Stimulated activated naive CD8-positive, alpha-beta T cell treated with anti-CD3 and anti-CD28 coated beads, Interleukin-15, Interleukin-2, amounts not matched to agents 100 ng/mL and 50 ng/mL, for 24 hours (primary cell): ENCODE measurements around the gene MSI2.
A peak's percentile ranks its signal among the peaks of the same experiment; 100 is the strongest.

Experiments used
- H3K27ac Mint-ChIP-seq: one replicate; pipeline ENCODE4 v1.8.0; 2021; ENCODE audit warnings: mild to moderate bottlenecking, mixed read lengths
- H3K27me3 Mint-ChIP-seq: one replicate; pipeline ENCODE4 v1.8.0; 2021; ENCODE audit warnings: mixed read lengths
- H3K36me3 Mint-ChIP-seq: one replicate; pipeline ENCODE4 v1.8.0; 2021; ENCODE audit warnings: low read depth, mixed read lengths
- H3K4me1 Mint-ChIP-seq: one replicate; pipeline ENCODE4 v1.8.0; 2021; ENCODE audit warnings: low read depth, mixed read lengths
- H3K4me3 Mint-ChIP-seq: one replicate; pipeline ENCODE4 v1.8.0; 2021; ENCODE audit warnings: mild to moderate bottlenecking, mixed read lengths
- H3K9me3 Mint-ChIP-seq: one replicate; pipeline ENCODE4 v1.8.0; 2021; ENCODE audit warnings: mixed read lengths

Gene MSI2

GRCh38 chr17:57501016-57501415 is 244.7 kb downstream of the MSI2 start:
- no peaks in the 10 kb centered on the region for H3K27me3 Mint-ChIP-seq
- H3K36me3 Mint-ChIP-seq = peaks cover 5% of the 10 kb centered on the region
- H3K27ac Mint-ChIP-seq = no peak overlapping the region
- peaks cover 36% of the 10 kb centered on the region for H3K4me1 Mint-ChIP-seq
- no peaks in the 10 kb centered on the region for H3K9me3 Mint-ChIP-seq
- H3K4me3 Mint-ChIP-seq = no peak overlapping the region

- H3K27ac Mint-ChIP-seq = no peak overlapping the region
- peaks cover 5% of the 10 kb centered on the region for H3K36me3 Mint-ChIP-seq
- no peaks in the 10 kb centered on the region for H3K27me3 Mint-ChIP-seq
- peaks cover 31% of the 10 kb centered on the region for H3K4me1 Mint-ChIP-seq
- H3K4me3 Mint-ChIP-seq = no peak overlapping the region
- no peaks in the 10 kb centered on the region for H3K9me3 Mint-ChIP-seq
Measured at GRCh38 chr17:57502022-57502421, 245.7 kb downstream of the MSI2 start.

GRCh38 chr17:57502811-57503241 is 246.5 kb downstream of the MSI2 start:
- H3K9me3 Mint-ChIP-seq = no peaks in the 10 kb centered on the region
- no peaks in the 10 kb centered on the region for H3K27me3 Mint-ChIP-seq
- H3K4me3 Mint-ChIP-seq = no peak overlapping the region
- H3K36me3 Mint-ChIP-seq = peaks cover 5% of the 10 kb centered on the region
- H3K4me1 Mint-ChIP-seq = peaks cover 26% of the 10 kb centered on the region
- H3K27ac Mint-ChIP-seq = no peak overlapping the region

- no peak overlapping the region for H3K27ac Mint-ChIP-seq
- H3K4me1 Mint-ChIP-seq = peaks cover 21% of the 10 kb centered on the region
- no peak overlapping the region for H3K4me3 Mint-ChIP-seq
- H3K9me3 Mint-ChIP-seq = no peaks in the 10 kb centered on the region
- H3K27me3 Mint-ChIP-seq = no peaks in the 10 kb centered on the region
- peaks cover 5% of the 10 kb centered on the region for H3K36me3 Mint-ChIP-seq
Measured at GRCh38 chr17:57504208-57504607, 247.9 kb downstream of the MSI2 start.

GRCh38 chr17:57505841-57506773 is 249.8 kb downstream of the MSI2 start:
- Mint-ChIP-seq H3K27me3 (no peaks in the 10 kb centered on the region), H3K4me1 (peaks cover 15% of the 10 kb centered on the region), H3K36me3 (no peaks in the 10 kb centered on the region), H3K4me3 (no peak overlapping the region), H3K27ac (no peak overlapping the region), H3K9me3 (no peaks in the 10 kb centered on the region)

- Mint-ChIP-seq H3K27ac (no peak overlapping the region), H3K4me1 (peaks cover 16% of the 10 kb centered on the region), H3K9me3 (no peaks in the 10 kb centered on the region), H3K36me3 (no peaks in the 10 kb centered on the region), H3K4me3 (no peak overlapping the region), H3K27me3 (no peaks in the 10 kb centered on the region)
Measured at GRCh38 chr17:57506774-57507127, 250.4 kb downstream of the MSI2 start.

GRCh38 chr17:57507828-57508227 is 251.5 kb downstream of the MSI2 start:
- no peak overlapping the region for H3K4me3 Mint-ChIP-seq
- peaks cover 20% of the 10 kb centered on the region for H3K4me1 Mint-ChIP-seq
- H3K36me3 Mint-ChIP-seq = no peaks in the 10 kb centered on the region
- H3K27me3 Mint-ChIP-seq = no peaks in the 10 kb centered on the region
- no peak overlapping the region for H3K27ac Mint-ChIP-seq
- H3K9me3 Mint-ChIP-seq = no peaks in the 10 kb centered on the region

GRCh38 chr17:57508671-57509070 is 252.3 kb downstream of the MSI2 start:
- H3K4me1 Mint-ChIP-seq = peaks cover 21% of the 10 kb centered on the region
- H3K27ac Mint-ChIP-seq = peak overlapping the region; percentile 32
- H3K36me3 Mint-ChIP-seq = no peaks in the 10 kb centered on the region
- H3K4me3 Mint-ChIP-seq = no peak overlapping the region
- no peaks in the 10 kb centered on the region for H3K27me3 Mint-ChIP-seq
- H3K9me3 Mint-ChIP-seq = no peaks in the 10 kb centered on the region

- peak overlapping the region; percentile 54 for H3K27ac Mint-ChIP-seq
- H3K9me3 Mint-ChIP-seq = no peaks in the 10 kb centered on the region
- H3K4me1 Mint-ChIP-seq = peaks cover 37% of the 10 kb centered on the region
Measured at GRCh38 chr17:57511475-57512123, 255.3 kb downstream of the MSI2 start.

GRCh38 chr17:57512258-57512657 is 255.9 kb downstream of the MSI2 start:
- Mint-ChIP-seq H3K4me1 (peaks cover 37% of the 10 kb centered on the region), H3K9me3 (no peaks in the 10 kb centered on the region), H3K36me3 (no peaks in the 10 kb centered on the region), H3K27me3 (no peaks in the 10 kb centered on the region), H3K27ac (no peak overlapping the region), H3K4me3 (no peak overlapping the region)

More at GRCh38 chr17:57511475-57512123, 255.3 kb downstream of the MSI2 start:
- H3K27me3 Mint-ChIP-seq = no peaks in the 10 kb centered on the region
- H3K36me3 Mint-ChIP-seq = no peaks in the 10 kb centered on the region
- no peak overlapping the region for H3K4me3 Mint-ChIP-seq

- Mint-ChIP-seq H3K27ac (no peak overlapping the region), H3K4me3 (no peak overlapping the region), H3K4me1 (peaks cover 37% of the 10 kb centered on the region), H3K9me3 (no peaks in the 10 kb centered on the region), H3K27me3 (no peaks in the 10 kb centered on the region), H3K36me3 (no peaks in the 10 kb centered on the region)
Measured at GRCh38 chr17:57512691-57513090, 256.4 kb downstream of the MSI2 start.

- H3K27ac Mint-ChIP-seq = no peak overlapping the region
Measured at GRCh38 chr17:57513569-57513968, 257.2 kb downstream of the MSI2 start.

GRCh38 chr17:57514614-57515013 is 258.3 kb downstream of the MSI2 start:
- no peaks in the 10 kb centered on the region for H3K9me3 Mint-ChIP-seq
- peak overlapping the region; percentile 58 for H3K27ac Mint-ChIP-seq
- H3K36me3 Mint-ChIP-seq = no peaks in the 10 kb centered on the region
- H3K4me1 Mint-ChIP-seq = peaks cover 26% of the 10 kb centered on the region
- no peak overlapping the region for H3K4me3 Mint-ChIP-seq
- no peaks in the 10 kb centered on the region for H3K27me3 Mint-ChIP-seq

More at GRCh38 chr17:57513569-57513968, 257.2 kb downstream of the MSI2 start:
- peaks cover 34% of the 10 kb centered on the region for H3K4me1 Mint-ChIP-seq
- H3K36me3 Mint-ChIP-seq = no peaks in the 10 kb centered on the region
- H3K9me3 Mint-ChIP-seq = no peaks in the 10 kb centered on the region
- H3K27me3 Mint-ChIP-seq = no peaks in the 10 kb centered on the region
- no peak overlapping the region for H3K4me3 Mint-ChIP-seq

GRCh38 chr17:57515662-57516211 is 259.4 kb downstream of the MSI2 start:
- Mint-ChIP-seq H3K27ac (no peak overlapping the region), H3K4me1 (peaks cover 22% of the 10 kb centered on the region), H3K27me3 (no peaks in the 10 kb centered on the region), H3K4me3 (no peak overlapping the region), H3K36me3 (no peaks in the 10 kb centered on the region), H3K9me3 (no peaks in the 10 kb centered on the region)
